IMR-90 (cell line): Measurements from ENCODE around the gene TSR1.

Experiments used
- MAZ ChIP-seq: IDR thresholded peaks from 2 replicates; pipeline ENCODE4 v1.6.1; 2012; ENCODE audit warnings: low read depth, mild to moderate bottlenecking, low read length, improper control_type of control experiment, moderate library complexity, borderline replicate concordance
- POLR2A ChIP-seq: IDR thresholded peaks from 2 replicates; pipeline ENCODE4 v1.6.1; 2012; ENCODE audit warnings: mild to moderate bottlenecking, low read depth, low read length
- RAD21 ChIP-seq: IDR thresholded peaks from 2 replicates; pipeline ENCODE4 v1.6.1; 2012; ENCODE audit warnings: low read length, improper control_type of control experiment
- RFX5 ChIP-seq: IDR thresholded peaks from 2 replicates; pipeline ENCODE4 v1.8.0; 2012; ENCODE audit warnings: low read depth, mild to moderate bottlenecking, low read length, moderate library complexity
- TF ChIP-seq, protein P1 (sequence below): conservative IDR thresholded peaks from 2 replicates; pipeline ENCODE4 v1.5.1; 2012; ENCODE audit warnings: mild to moderate bottlenecking, low read depth, low read length, improper control_type of control experiment
- TF ChIP-seq, protein P2 (sequence below): fragments of 150-350 bp; IDR thresholded peaks from 2 replicates; pipeline ENCODE4 v1.6.1; 2017; ENCODE audit warnings: mild to moderate bottlenecking, antibody characterized with exemption, low read length, low read depth

DNA sequence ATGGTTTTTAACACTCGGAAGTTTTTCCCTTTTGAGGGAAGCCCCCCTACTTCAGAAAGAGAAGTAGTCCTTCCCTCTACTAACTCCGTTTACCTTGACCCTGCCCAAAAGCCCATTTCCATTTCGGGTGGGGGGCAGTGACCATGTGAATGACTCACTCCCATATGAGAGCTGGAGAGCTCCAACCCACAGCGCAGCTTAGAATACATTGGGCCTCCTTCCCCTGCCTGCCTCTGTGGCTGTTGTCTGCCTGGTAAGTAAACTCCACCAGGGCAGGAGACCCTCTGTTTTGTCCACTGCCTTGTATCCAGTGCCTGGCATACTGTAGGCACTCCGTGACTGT lies 2.0 kb upstream of the TSR1 start:
- TF ChIP-seq RAD21: no peak
- TF ChIP-seq, protein P1, sequence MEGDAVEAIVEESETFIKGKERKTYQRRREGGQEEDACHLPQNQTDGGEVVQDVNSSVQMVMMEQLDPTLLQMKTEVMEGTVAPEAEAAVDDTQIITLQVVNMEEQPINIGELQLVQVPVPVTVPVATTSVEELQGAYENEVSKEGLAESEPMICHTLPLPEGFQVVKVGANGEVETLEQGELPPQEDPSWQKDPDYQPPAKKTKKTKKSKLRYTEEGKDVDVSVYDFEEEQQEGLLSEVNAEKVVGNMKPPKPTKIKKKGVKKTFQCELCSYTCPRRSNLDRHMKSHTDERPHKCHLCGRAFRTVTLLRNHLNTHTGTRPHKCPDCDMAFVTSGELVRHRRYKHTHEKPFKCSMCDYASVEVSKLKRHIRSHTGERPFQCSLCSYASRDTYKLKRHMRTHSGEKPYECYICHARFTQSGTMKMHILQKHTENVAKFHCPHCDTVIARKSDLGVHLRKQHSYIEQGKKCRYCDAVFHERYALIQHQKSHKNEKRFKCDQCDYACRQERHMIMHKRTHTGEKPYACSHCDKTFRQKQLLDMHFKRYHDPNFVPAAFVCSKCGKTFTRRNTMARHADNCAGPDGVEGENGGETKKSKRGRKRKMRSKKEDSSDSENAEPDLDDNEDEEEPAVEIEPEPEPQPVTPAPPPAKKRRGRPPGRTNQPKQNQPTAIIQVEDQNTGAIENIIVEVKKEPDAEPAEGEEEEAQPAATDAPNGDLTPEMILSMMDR: no peak
- TF ChIP-seq MAZ: no peak
- no peak for TF ChIP-seq RFX5
- TF ChIP-seq, protein P2, sequence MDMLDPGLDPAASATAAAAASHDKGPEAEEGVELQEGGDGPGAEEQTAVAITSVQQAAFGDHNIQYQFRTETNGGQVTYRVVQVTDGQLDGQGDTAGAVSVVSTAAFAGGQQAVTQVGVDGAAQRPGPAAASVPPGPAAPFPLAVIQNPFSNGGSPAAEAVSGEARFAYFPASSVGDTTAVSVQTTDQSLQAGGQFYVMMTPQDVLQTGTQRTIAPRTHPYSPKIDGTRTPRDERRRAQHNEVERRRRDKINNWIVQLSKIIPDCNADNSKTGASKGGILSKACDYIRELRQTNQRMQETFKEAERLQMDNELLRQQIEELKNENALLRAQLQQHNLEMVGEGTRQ: no peak
- TF ChIP-seq POLR2A: no peak
